Activated naive CD8-positive, alpha-beta T cell treated with anti-CD3 and anti-CD28 coated beads, Interleukin-2, amount 50 U/mL, for 16 hours (primary cell): ENCODE results near the gene ZSCAN30.
A peak's percentile ranks its signal among the peaks of the same experiment; 100 is the strongest.

ENCODE experiments used
- DNase-seq: peaks from one replicate; pipeline ENCODE4 v3.0.0-alpha.2; 2020; ENCODE audit warnings: low read depth, low spot score

The ZSCAN30 gene

DNA sequence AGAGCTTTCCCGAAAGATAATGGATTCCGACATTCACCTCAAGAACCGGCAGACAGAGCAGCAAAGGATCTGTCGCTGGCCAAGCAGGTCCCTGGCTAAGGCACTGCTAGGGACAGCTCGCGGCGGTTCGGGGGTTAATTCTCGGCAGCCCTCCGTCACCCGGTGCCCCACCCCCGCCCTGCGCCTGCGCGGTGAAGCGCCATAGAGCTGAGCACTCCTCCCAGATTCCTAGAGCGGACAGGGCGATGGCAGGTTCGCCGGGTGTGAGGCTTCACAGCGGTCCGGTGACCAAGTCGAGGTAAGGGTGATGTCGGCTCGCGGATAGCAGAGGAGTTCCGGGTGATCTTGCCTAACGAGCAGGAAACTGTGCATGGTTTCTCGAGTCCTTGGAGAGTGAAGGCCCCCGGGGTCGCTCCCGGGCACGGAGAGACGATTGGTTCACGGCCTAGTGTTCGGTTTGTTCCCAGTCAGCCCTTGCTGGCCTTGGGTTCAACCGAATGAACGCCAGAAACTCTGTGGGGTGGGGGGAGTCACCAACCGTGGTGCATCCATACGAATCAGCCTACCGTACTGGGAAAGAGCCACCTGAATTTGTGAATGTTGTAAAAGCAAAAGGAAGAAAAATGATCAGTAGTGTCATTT, at the start of gene ZSCAN30:
ZSCAN30 (minus strand) TSS at position 136 of the 642 bp plus-strand sequence. CDS start 25,877 bp downstream, outside the sequence.
- DNase-seq: peak; percentile 90

DNA sequence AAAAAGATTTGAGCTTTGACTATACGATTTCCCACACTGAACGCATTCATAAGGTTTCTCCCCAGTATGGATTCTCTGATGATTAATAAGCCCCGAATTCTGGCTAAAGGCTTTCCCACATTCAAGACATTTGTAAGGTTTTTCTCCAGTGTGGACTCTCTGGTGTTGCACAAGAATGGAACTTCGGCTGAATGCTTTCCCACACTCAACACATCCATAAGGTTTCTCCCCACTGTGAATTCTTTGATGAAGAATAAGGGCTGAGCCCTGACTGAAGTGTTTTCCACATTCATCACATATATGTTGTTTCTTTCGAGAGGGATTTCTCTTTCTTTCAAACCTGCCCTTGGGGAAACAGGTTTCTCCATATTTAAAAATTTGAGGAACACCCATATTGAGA, 47.3 kb upstream of the ZSCAN30 start:
- DNase-seq: no peak

DNA sequence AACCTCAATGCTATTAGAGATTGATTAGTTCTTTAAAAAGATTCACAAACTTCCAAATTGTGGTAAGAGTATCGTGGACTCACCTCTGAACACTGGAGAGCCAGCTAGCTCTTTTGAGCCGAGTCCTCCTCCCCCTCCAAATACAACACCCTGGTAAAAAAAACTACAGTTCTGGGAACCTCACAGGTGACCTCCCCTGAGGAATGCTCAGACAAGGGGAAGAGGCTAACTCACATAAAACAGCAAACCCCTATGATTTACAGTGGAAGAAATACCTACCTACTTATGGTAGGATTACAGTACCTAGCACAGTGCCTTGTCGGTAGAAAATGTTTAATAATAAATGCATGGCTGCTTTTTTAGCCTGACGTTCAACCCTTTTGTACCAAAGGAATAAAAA, 45.8 kb upstream of the ZSCAN30 start:
- no peak for DNase-seq

DNA sequence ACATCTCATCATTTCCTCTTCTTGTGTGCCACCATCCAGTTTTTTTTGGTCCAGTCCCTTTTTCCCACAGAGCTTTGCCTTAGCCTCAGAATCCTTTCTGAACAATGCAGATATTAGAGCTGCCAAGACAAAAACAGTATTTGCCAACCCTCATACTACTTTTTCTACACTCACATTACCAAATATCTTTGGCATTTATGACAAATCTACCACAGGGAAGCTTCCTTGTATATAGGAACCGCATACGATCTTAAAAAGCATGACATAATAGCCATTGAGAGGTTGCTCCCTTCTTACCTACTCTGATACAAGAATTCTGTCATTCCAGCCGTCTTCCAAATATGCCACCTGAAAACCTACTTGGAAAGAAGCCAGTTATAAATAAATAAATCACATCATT, 44.8 kb upstream of the ZSCAN30 start:
- no peak for DNase-seq

DNA sequence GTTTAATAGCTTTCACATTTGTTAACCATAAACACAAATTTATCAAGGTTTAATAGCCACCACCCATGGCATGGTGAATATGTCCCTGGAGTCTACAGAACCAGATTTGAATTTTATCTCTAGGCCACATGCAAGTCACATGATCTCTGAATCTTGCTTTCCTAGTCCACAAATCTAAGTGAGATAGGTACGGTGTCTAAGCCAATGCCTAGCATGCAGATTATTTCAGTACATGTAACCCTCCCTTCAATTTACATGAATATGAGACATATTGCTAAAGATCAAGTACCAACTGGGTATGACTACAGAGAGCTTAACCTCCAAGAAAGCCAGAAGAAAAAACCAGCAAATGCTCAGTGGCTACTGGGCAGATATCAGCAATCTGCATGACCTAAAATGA, 44.2 kb upstream of the ZSCAN30 start:
- no peak for DNase-seq

DNA sequence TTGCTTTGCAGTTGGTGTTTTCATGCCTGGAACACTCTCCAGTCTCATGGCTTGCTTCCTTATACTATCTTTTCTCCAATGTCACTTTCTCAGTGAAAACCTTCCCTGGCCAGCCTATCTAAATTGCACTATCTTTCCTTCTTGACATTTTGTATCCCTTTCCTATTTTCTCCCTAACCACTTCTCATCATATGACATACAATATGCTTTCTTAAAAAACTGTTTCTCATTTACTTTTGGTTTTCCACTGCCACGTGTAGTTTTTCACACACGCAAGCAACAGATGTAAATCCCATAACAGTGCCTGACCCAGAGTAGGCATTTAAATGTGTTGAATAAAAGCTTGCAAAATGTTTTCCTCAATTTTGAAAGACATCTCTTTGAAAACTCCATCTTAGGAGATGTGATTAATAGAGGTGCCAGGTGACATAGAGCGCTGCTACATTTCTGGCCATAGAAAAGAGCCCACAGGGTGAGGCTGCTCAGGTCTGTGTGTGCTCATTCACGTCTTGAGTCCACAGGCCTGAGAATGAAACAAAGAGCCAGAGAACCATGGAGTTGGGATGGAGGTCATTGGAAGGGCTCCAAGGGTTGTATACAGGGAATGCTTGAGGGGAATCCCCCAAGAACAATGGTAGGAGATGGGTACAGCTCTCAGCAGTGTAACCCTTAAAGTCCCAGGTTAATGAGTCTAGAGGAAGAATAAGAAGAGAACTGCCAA, 41.5 kb upstream of the ZSCAN30 start:
- no peak for DNase-seq

DNA sequence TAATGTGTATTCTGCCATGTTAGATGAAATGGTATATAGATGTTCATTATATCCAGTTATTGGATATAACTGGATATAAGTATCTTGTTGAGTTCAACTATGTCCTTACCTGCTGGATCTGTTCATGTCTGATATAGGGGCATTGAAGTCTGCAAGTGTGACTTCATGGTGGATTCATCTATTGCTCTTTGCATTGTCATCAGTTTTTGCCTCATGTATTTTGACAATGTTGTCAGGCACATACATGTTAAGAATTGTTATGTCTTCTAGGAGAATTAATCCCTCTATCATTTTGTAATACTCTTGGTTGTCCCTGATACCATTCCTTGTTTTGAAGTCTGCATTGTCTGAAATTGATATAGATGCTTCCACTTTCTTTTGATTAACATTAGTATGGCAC, 38.8 kb upstream of the ZSCAN30 start:
- DNase-seq: no peak

DNA sequence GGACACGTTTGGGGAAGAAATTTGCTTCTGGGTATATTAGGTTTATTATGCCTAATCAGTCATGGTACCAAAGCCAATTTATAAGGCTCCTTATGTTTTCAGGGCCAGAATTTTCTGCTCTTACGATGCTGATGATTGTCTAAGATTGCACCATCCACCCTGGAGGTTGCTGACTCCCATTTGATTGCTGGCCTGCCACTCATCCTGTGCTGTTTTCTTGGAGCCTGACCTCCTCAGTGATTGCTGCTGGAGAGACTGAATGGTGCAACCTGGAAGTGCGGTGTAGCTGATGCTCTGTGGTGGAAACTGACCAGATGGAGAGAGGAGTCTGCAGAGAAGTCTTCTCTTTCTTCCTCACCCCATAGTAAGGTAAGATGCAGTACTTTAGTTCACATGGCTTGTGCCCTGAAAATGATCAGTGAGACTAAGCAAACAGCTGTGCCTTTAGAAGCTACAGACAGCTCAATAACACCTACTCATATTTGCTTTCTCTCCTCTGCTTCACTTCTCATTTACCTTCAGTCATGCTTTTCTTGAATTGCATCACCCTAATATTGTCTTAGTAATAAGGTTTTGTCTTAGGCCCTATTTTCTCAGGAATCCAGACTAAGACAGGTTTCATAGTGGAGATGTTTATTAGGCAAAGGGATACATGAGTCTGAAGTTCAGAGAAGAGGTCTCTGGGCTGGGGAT, 36.8 kb upstream of the ZSCAN30 start:
- no peak for DNase-seq

DNA sequence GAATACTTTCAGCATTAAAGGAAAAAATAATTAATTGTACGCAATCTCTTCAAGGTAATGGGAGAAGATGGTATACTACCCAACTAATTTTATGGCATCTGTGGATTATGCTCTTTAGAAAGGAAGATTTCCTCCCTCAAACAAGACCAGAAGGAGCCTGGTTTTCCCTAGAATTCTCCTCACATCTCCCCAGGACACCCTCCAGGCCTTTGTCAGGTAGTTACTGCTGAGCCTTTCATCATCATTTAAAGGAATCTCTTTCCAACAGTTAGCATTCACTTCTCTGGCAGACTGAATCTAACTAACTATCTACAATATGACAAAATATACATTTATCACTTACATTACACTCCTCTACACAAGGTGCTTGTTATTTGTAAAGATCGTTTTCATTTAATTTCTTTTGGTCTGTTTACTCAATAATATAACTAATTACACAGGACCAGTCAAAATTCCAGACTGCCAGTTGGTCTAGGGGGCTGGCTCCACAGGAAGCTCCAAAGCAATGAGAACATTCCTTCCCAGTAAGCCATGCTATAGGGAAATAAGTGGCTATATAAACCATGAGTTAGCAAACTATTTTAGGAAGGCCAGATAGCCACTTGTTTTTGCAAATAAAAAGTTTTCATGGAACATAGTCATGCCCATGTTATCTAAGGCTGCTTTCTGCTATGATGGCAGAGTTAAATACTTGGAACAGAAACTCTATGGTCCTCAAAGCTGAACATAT, 35.1 kb upstream of the ZSCAN30 start:
- DNase-seq: no peak

DNA sequence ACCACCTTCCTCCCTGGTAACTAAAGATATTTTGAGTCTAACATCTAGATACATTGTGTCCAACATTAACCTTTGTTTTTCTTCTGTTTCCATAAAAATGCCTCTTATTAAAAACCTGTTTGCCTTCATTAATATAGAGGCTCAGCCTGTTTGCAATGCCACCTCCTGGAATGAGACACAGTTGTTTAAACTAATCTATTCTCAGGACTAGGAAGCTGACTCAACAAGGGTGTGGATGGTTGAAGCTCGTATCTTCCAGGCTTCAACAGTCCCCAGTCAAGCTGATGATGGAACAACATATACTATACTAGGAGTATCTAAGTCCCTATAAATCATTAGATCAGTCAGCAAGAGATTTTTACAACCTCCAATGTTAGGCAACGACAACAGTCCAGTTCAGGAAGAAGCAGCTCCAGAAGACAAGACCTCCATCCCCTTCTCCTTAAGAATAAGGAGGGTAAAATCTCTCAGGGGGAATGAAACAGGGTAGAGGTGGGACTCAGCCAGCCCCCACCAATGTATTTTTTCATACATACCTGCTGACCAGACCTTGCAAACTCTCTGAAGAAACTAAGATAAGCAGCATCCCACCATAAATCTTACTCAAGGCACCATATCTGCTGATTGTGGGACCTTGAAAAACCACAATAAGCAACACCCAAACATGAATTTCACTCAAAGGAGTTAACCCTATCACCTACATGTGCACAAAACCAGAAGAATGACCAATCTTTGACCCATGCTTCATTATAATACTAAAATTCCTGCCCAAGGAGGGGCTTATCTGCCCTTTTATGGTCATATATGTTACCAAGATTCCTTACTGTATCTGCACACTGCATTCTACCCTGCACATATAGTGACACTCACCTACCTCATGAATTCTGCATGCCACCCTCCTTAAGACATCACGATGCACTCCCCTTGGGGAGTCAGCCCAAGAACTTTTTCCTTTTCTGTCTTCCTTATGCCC, 32.7 kb upstream of the ZSCAN30 start:
- no peak for DNase-seq

DNA sequence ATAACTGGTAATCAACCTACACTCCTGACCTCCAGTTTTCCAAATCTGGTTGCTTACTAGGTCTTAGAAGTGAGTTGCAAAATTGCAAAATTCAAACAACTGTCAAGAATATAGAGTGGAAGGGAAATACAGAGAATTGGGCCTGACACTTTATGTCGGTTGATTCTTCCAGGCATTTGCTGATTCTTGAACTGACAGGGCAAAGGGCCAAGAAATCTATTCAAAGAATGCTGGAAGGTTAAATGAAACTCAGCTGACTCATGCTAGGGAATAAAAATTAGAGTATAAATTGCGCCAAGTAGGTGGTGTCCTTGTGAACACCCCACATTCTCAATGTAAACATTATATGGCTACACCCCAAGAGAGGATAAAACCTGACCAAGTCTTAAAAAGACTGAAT, 21.5 kb upstream of the ZSCAN30 start:
- DNase-seq: no peak

DNA sequence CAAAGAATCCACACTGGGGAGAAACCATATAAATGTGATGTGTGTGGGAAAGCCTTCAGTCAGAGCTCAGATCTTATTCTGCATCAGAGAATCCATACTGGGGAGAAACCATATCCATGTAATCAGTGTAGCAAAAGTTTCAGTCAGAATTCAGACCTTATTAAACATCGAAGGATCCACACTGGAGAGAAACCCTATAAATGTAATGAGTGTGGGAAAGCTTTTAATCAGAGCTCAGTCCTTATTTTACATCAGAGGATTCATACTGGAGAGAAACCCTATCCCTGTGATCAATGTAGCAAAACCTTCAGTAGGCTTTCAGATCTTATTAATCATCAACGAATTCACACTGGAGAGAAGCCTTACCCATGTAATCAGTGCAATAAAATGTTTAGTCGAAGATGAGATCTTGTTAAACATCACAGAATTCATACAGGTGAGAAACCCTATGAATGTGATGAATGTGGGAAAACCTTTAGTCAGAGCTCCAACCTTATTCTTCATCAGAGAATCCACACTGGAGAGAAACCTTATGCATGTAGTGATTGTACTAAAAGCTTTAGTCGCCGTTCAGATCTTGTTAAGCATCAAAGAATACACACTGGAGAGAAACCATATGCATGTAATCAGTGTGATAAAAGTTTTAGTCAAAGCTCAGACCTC, 16.7 kb upstream of the ZSCAN30 start:
- DNase-seq: no peak

DNA sequence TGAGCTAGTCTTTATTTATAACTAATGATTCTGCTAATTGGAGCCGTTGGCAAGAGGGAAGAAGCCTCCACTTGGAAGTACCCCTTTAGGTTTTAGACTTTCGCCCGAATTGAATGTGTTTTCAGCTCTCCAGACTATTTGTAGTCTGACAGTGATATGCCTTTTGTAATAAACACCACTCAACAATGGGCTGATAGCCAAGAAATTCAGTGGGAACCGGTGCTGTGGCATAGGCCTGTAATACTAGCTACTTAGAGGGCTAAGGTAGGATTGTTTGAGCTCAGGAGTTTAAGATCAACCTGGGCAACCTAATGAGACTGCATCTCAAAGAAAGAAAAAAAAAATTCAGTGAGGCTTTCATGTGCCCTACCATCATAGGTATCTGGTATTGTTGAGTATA, 13.6 kb upstream of the ZSCAN30 start:
- DNase-seq: no peak

DNA sequence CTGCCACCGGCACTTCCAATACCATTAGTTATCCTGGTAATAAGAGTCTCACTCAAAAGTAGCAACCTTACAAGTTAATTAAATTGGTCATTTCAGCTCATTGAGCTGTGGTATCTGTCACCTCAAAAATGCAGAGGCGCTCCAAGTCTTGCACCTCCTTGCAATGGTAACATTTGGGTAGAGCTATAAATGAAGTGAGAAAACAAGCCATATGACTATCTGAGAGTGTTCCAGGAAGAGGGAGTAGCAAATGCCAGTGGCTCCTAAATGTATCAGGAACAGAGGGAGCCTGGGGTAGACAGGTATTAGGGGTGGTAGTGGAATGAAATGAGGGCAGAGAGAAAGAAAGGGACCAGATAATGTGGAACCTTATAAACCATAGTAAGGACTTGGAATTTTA, 6.0 kb upstream of the ZSCAN30 start:
- no peak for DNase-seq

DNA sequence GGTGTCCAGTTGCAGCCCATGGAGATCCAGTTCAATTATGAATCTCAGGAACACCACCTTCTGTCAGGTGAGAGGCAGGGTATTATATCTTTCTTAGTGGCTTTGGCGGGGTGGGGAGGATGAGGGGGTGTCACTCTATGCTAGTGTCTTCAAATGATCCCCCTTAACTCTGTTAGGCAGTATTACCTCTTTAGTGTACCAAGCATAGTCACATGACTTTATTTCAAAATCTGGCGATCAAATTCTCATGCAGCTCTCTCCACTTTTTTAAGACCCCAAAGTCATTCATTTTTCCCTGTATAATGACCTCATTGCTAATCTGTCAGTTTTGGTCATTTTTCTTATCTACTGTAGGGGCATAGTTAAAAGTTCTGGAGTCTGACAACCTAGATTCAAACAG, 1.1 kb upstream of the ZSCAN30 start:
- no peak for DNase-seq

DNA sequence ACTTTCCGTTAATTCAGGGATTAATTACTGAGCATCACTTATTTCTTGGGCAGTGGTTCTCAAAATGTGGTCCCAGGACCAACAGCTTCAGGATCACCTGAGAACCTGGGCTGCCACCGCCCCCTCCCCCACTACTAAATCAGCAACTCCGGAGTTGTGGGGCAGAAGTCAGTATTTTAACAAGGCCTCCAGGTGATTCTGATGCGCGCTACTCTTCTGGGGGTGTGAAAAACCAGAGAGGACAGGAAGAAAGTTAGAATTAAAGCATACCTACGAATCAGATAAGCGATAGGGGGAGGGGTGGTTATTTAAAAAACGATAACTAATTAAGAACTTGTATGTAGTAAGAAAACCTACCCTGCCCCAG, 319 bp downstream of the ZSCAN30 start:
- DNase-seq: no peak

DNA sequence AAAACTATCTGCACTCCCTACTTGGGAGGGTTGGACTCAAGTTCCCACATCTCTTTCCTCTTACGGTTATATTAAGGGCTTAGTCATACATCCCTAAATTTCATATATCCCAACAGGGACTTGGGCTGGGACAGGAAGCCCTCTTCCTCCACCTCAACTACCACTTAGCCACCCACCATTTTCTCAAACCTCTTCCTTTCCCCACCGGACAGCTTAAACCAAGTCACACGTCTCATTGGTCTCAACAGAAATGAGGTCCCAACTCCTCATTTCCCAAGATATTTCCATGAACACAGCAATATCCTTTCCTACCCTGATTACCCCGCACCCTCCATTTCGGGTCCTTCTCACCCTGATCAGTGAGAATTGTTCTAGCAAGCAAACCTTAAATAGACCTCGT, 736 bp downstream of the ZSCAN30 start:
- DNase-seq: no peak

DNA sequence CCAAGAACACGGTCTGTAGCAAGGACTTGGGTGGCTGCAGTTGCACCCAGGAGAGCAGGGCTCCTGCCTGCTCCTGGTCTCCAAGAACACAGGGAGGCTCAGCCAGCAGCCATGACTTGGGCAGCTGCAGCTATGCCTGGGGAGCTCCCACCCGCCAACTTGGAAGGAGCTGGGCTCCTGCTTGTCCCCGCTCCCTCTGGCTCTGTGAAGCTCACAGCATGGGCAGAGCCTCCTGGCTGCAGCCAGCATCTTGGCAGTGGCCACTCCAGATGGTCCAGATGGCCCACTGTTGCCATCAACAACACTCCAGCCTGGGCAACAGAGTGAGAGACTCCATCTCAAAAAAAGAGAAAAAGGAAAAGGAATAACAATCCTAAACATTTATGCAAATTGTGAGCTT, 5.2 kb downstream of the ZSCAN30 start:
- DNase-seq: no peak

DNA sequence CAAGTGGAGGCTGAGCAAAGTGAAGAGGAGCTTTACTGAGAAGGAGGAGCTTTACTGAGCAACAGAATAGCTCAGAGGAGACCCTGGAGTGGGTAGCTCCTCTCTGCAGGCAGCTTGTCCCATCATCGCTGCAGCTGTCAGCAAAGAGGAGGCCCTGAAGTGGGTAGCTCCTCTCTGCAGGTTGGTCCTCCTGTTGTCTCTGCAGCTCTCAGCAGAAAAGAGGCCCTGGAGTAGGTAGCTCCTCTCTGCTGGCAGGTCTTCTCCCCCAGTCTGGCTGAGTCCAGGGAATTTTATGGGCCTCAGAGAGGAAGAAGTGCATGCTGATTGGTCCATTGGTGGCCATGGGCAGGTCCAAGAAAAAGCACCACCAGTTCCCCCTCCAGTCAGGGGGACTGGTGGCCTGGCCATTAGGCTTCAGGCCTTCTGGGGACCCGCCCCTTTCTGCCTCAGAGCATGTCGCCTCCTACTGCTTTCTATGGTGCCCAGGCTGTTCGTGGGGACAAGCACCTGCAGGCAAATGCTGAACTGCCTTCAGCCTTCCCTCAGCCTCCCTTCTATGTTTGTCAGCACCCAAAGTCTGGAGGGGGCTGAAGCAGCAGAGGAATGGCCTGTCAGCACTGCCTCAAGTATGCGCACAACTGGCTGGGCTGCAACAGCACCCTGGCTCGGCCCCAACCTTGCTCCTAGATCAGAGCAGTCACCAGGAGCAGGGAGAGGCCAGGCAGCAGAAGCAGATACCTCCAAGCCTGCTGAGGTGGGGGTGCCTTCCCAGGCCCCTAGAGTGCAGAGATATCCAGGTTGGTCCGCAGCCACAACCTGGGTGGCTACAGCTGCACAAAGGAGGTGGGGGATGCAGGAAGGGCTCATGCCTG, 5.9 kb downstream of the ZSCAN30 start:
- DNase-seq: no peak

DNA sequence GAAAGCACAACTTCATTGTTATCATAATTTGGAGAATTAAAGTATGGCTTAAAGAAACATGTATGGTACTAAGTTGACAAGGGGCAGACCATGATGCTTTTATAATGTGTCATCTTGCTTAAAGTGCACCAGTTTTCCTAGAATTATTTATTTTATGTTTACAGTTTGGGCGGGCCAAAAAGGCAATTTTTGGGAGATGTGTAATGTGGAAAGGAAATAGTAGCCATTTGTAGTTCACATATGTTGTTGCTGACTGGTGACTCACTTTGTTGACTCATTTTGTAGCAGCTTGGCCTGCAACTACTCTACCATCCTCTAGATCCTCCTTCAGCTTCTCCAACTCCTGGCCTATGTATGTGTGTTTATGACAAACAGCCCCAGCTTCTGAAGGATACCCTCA, 7.7 kb downstream of the ZSCAN30 start:
- DNase-seq: no peak
